ENCODE measurements around the gene RAD52. TPM values are rescaled to one million over a fixed set of nuclear protein-coding genes. Genes with fewer than 3 reads are reported as not detected.

RAD52 gene
- 53.8 and 53.9 TPM in 2 replicates for total RNA-seq (2022)
- percentile 72 among the genes with signal in this experiment for Bru-seq, nascent RNA
- BruChase-seq, experiment 1, labeled RNA remaining after a 2-hour chase, result percentile 80 among the genes with signal in this experiment
- BruChase-seq, experiment 2, labeled RNA remaining after a 6-hour chase, result percentile 78 among the genes with signal in this experiment
- long read RNA-seq, partial matches to known transcripts, result 0 of 7 reads
- long read RNA-seq, other reads (novel, unspliced or antisense), result 4 of 7 reads

DNA sequence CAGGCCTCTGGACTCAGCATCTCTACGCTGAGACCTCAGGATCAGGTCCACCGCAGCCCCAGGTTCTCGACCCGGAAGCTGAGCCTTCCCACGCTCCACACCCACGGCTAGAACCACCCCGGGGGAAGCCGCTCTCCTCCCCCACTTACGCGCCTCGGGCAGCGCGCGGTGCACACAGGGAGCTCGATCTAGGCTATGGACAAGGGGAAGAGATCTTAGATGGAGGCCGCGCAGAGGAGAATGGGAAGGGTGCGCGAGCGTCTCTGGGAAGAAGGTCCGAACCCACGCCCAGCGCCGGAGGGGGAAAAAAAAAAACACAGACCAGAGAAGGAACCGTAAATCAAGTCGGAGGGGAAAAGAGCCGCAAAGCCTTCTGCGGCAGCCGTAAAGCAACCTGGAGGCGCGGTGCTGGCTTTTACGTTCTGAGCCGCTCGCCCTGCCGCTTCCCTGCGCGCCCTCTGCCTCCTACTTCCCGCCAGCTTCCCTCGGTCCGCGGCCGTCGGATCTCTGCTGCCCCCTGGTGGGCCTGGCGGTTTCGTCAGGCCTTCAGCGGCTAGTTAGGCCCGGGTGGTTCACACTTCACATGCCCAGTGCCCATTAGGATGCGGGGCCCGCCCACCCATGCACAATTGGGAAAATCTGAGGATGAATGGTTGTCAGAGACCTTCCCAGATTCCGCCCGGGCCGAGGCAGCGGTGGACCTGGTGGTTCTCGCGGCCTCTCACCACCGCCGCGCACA is at the start of gene RAD52:
TSS of gene RAD52 (minus strand) at position 242 of the 739 bp plus-strand sequence. CDS start 16,636 bp downstream, outside the sequence.
- POLR2A ChIA-PET, result interaction anchor here (0.6 to 1.7 kb wide), 9 partner anchors 11 to 586 kb away, joined by 3 to 19 read pairs (median 4); partner anchors contain the start of gene ERC1
- H3K27ac Mint-ChIP-seq (ENCODE audit: unreplicated experiment), result peak within 1 kb of the TSS; percentile 99
- no peaks in the 10 kb centered on the region; the same call in 1 of the 2 replicates for H3K36me3 ChIP-seq (ENCODE audit: control insufficient read depth, insufficient read depth, low read length)
- peaks cover 27% of the 10 kb centered on the region for H3K4me1 ChIP-seq
- CTCF ChIA-PET, result interaction anchor here (0.5 to 3.8 kb wide), 31 partner anchors 13 to 703 kb away, joined by 3 to 71 read pairs (median 4); partner anchors contain the start of genes CCDC77, ERC1 and WNK1
- H3K36me3 Mint-ChIP-seq (ENCODE audit: insufficient read depth, unreplicated experiment), result peaks cover 44% of the 10 kb centered on the region
- TSS peak; percentile 83 for BruUV-seq (replicated peaks)
- no peaks in the 10 kb centered on the region for H3K9me3 Mint-ChIP-seq (ENCODE audit: unreplicated experiment)
- peaks cover 32% of the 10 kb centered on the region for H3K4me1 Mint-ChIP-seq (ENCODE audit: low read depth, unreplicated experiment)
- no peaks in the 10 kb centered on the region for H3K27me3 Mint-ChIP-seq (ENCODE audit: insufficient read depth, unreplicated experiment)
- peak within 1 kb of the TSS; percentile 69 for H3K4me3 ChIP-seq (ENCODE audit: low read depth, low read length)
- H3K27me3 ChIP-seq (replicated peaks; ENCODE audit: control insufficient read depth, insufficient read depth, low read length), result no peaks in the 10 kb centered on the region
- no peaks in the 10 kb centered on the region for H3K9me3 ChIP-seq
- TF ChIP-seq, protein P1, sequence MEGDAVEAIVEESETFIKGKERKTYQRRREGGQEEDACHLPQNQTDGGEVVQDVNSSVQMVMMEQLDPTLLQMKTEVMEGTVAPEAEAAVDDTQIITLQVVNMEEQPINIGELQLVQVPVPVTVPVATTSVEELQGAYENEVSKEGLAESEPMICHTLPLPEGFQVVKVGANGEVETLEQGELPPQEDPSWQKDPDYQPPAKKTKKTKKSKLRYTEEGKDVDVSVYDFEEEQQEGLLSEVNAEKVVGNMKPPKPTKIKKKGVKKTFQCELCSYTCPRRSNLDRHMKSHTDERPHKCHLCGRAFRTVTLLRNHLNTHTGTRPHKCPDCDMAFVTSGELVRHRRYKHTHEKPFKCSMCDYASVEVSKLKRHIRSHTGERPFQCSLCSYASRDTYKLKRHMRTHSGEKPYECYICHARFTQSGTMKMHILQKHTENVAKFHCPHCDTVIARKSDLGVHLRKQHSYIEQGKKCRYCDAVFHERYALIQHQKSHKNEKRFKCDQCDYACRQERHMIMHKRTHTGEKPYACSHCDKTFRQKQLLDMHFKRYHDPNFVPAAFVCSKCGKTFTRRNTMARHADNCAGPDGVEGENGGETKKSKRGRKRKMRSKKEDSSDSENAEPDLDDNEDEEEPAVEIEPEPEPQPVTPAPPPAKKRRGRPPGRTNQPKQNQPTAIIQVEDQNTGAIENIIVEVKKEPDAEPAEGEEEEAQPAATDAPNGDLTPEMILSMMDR (IDR thresholded peaks at IDR 0.05; ENCODE audit: insufficient read depth in 1 of 2, low read depth in 1 of 2, low read length in 1 of 2, severe bottlenecking in 1 of 2, unreplicated experiment in 1 of 2), result peak; percentile 97 to 99
- intact Hi-C loops (cut with micrococcal nuclease; ENCODE audit: unreplicated experiment), result loop anchor here (1.0 to 5.0 kb wide), 7 partner anchors 19 to 633 kb away; no protein-coding TSS in a partner anchor
- DNase-seq, result peak; percentile 99 to 100
- H3K4me3 Mint-ChIP-seq (ENCODE audit: unreplicated experiment), result peak within 1 kb of the TSS; percentile 98

DNA sequence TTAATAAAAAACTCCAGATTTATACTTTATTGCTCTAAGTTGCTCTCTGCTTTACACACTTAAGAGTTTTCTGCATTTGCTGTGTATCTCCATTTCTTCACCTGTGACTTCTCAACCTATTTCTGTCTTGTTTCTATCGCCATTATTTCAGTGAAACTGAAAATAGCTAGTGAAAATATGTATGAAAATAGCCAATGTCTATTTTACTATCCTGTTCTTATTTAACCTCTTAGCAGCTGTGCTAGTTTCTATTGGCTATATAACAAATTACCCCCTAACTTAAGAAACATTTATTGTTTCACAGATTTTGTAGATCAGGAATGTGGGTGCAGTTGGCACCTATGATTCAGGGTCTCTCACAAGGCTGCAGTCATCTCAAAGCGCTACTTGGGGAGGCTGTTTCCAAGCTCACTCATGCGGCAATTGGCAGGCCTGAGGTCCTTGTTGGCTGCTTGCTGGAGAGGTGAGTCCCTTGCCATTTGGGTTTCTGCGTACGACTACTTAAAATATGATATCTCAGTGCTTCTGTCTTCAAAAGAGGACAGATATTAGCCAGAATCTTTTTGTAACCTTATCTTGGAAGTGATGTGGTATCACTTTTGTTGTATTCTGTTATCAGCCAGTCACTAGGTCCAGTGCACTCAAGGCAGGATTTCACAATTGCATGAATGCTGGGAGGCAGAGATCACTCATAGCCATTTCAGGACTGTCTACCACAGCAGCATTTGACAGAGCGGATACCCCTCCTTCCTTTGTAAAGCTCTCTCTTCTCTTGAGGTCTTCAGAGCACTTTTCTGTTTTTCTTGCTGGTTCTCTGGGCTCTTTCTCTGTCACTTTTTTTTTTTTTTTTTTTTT is 48.8 kb upstream of the RAD52 start:
- ChIA-PET POLR2A (no interaction called here), CTCF (interaction anchor here (0.6 to 2.1 kb wide), 3 partner anchors 10 to 95 kb away, joined by 3 to 9 read pairs (median 4); partner anchors contain the start of gene RAD52)
- peak; percentile 76 to 77 for DNase-seq
- TF ChIP-seq, protein P1 (IDR thresholded peaks at IDR 0.05; ENCODE audit: insufficient read depth in 1 of 2, low read depth in 1 of 2, low read length in 1 of 2, severe bottlenecking in 1 of 2, unreplicated experiment in 1 of 2), result no peak
- H3K27me3 Mint-ChIP-seq (ENCODE audit: insufficient read depth, unreplicated experiment), result no peaks in the 10 kb centered on the region
- intact Hi-C loops (cut with micrococcal nuclease; ENCODE audit: unreplicated experiment), result no loop called here
- H3K4me3 ChIP-seq (ENCODE audit: low read depth, low read length), result no peak overlapping the region
- no peaks in the 10 kb centered on the region for H3K9me3 ChIP-seq
- peaks cover 36% of the 10 kb centered on the region for H3K4me1 Mint-ChIP-seq (ENCODE audit: low read depth, unreplicated experiment)
- H3K27me3 ChIP-seq (replicated peaks; ENCODE audit: control insufficient read depth, insufficient read depth, low read length), result no peaks in the 10 kb centered on the region
- H3K36me3 Mint-ChIP-seq (ENCODE audit: insufficient read depth, unreplicated experiment), result peaks cover 19% of the 10 kb centered on the region
- H3K9me3 Mint-ChIP-seq (ENCODE audit: unreplicated experiment), result no peaks in the 10 kb centered on the region
- peaks cover 15% of the 10 kb centered on the region for H3K4me1 ChIP-seq
- no TSS peak for BruUV-seq (replicated peaks)
- H3K36me3 ChIP-seq (ENCODE audit: control insufficient read depth, insufficient read depth, low read length), result no peaks in the 10 kb centered on the region
- H3K4me3 Mint-ChIP-seq (ENCODE audit: unreplicated experiment), result no peak overlapping the region
- H3K27ac Mint-ChIP-seq (ENCODE audit: unreplicated experiment), result peak overlapping the region; percentile 31
